ENCODE results near the gene NFATC4.

The NFATC4 gene

GRCh38 chr14:24367514-24368211 is at the start of gene NFATC4:
Gene NFATC4 (plus strand): TSS chr14:24368184. CDS start chr14:24368341, 157 bp downstream.
- DNase-seq, result no peak

GRCh38 chr14:24321212-24321975 is 46.6 kb upstream of the NFATC4 start:
- no peak for DNase-seq

- no peak for DNase-seq
Observed at GRCh38 chr14:24322672-24323071, 45.3 kb upstream of the NFATC4 start.

- DNase-seq, result no peak
Observed at GRCh38 chr14:24323341-24323740, 44.6 kb upstream of the NFATC4 start.

- DNase-seq, result no peak
Observed at GRCh38 chr14:24324024-24324423, 44.0 kb upstream of the NFATC4 start.

GRCh38 chr14:24325041-24325530 is 42.9 kb upstream of the NFATC4 start:
- no peak for DNase-seq

- no peak for DNase-seq
Observed at GRCh38 chr14:24325963-24326362, 42.0 kb upstream of the NFATC4 start.

- DNase-seq, result peak; percentile 24 to 51 (median 37)
Observed at GRCh38 chr14:24327303-24327702, 40.7 kb upstream of the NFATC4 start.

- peak in 2 of 3 donors; percentile 35 to 36 for DNase-seq
Observed at GRCh38 chr14:24327914-24328313, 40.1 kb upstream of the NFATC4 start.

GRCh38 chr14:24329073-24329663 is 38.8 kb upstream of the NFATC4 start:
- no peak for DNase-seq

GRCh38 chr14:24329736-24330135 is 38.2 kb upstream of the NFATC4 start:
- peak; percentile 89 to 97 (median 95) for DNase-seq

- DNase-seq, result no peak
Observed at GRCh38 chr14:24330973-24331674, 36.9 kb upstream of the NFATC4 start.

GRCh38 chr14:24331731-24332267 is 36.2 kb upstream of the NFATC4 start:
- no peak for DNase-seq

- DNase-seq, result peak; percentile 74 to 80 (median 77)
Observed at GRCh38 chr14:24332268-24332993, 35.6 kb upstream of the NFATC4 start.

GRCh38 chr14:24334431-24335291 is 33.3 kb upstream of the NFATC4 start, which contains the start of gene ADCY4:
Gene ADCY4 (minus strand): TSS chr14:24335071. CDS start chr14:24334652, 419 bp downstream.
- DNase-seq, result peak in 1 of 3 donors; percentile 49

- DNase-seq, result no peak
Observed at GRCh38 chr14:24335461-24336171, 32.4 kb upstream of the NFATC4 start.

GRCh38 chr14:24337144-24337823 is 30.7 kb upstream of the NFATC4 start:
- DNase-seq, result no peak

- DNase-seq, result no peak
Observed at GRCh38 chr14:24337824-24338175, 30.2 kb upstream of the NFATC4 start.

GRCh38 chr14:24338843-24339242 is 29.1 kb upstream of the NFATC4 start:
- DNase-seq, result no peak

Measured in suppressor macrophage treated with lipopolysaccharide for 1 hour (primary cell).